K562 (cell line): Measurements from ENCODE around the gene FCHSD1. TPM values are rescaled to one million over a fixed set of nuclear protein-coding genes. Genes with fewer than 3 reads are reported as not detected.

Experiments
- ARID1B ChIP-seq: fragments of 450-650 bp; IDR thresholded peaks from 2 replicates; pipeline ENCODE4 v1.6.1; 2016; ENCODE audit warnings: antibody characterized with exemption, mild to moderate bottlenecking, inconsistent platforms
- CCNT2 ChIP-seq: IDR thresholded peaks from 2 replicates; pipeline ENCODE4 v1.6.1; 2011; ENCODE audit warnings: borderline replicate concordance, low read depth, mild to moderate bottlenecking, moderate library complexity, mixed read lengths, low read length; ENCODE audit not compliant: insufficient read length; ENCODE audit errors: extremely low read depth
- E2F8 ChIP-seq: fragments of 450-650 bp; IDR thresholded peaks from 2 replicates; pipeline ENCODE4 v1.7.1; 2018; ENCODE audit warnings: mild to moderate bottlenecking, low read depth; ENCODE audit not compliant: partially characterized antibody
- HMGXB4 ChIP-seq: sonication (generic); formaldehyde crosslinking; IDR thresholded peaks from 2 replicates; pipeline ENCODE4 v1.8.1; 2023; ENCODE audit warnings: mild to moderate bottlenecking, missing genetic modification reagents
- MTA1 ChIP-seq: fragments of 450-650 bp; IDR thresholded peaks from 2 replicates; pipeline ENCODE4 v1.6.1; 2017; ENCODE audit warnings: borderline replicate concordance
- NCOA2 ChIP-seq, 2 experiments: fragments of 450-650 bp; IDR thresholded peaks; 2 replicates each; pipeline ENCODE4 v1.6.1; 2018; ENCODE audit warnings: mild to moderate bottlenecking in 2 of 2, moderate library complexity in 1 of 2; ENCODE audit not compliant: partially characterized antibody in 2 of 2
- PPARD ChIP-seq: fragments of 250-450 bp; sonication (Bioruptor Pico); IDR thresholded peaks from 2 replicates; pipeline ENCODE4 v1.8.0; 2022; ENCODE audit warnings: inconsistent platforms, mild to moderate bottlenecking, moderate library complexity
- SAFB ChIP-seq: fragments of 200-400 bp; formaldehyde crosslinking; IDR thresholded peaks from 2 replicates; pipeline ENCODE4 v1.6.1; 2017; ENCODE audit warnings: low read depth, low read length, borderline replicate concordance
- TRIM25 ChIP-seq: fragments of 450-650 bp; IDR thresholded peaks from 2 replicates; pipeline ENCODE4 v1.7.0; 2016; ENCODE audit warnings: borderline replicate concordance
- ZNF263 ChIP-seq: sonication (generic); formaldehyde crosslinking; IDR thresholded peaks from 2 replicates; pipeline ENCODE4 v1.8.0; 2022; ENCODE audit warnings: mild to moderate bottlenecking, missing genetic modification reagents, borderline replicate concordance
- ZNF668 ChIP-seq: fragments of 250-450 bp; sonication (Bioruptor Pico); IDR thresholded peaks from 2 replicates; pipeline ENCODE4 v1.8.0; 2022; ENCODE audit warnings: mild to moderate bottlenecking, inconsistent platforms
- polyA plus RNA-seq, 8 experiments: library from polyadenylated mRNA; depleted of rRNA in 4 of 8; stranded (reverse) in 5 of 8; unstranded in 3 of 8; fragments of >200 nt; fragmentation: Nextera tagmentation in 2 of 8; fragmentation: Illumina TruSeq in 1 of 8; extraction: Ambion mirVana in 2 of 8; extraction: Trizol in 1 of 8; gene quantifications; 2 replicates each; pipeline versions ENCODE4 v1.2.1 to v1.2.3, GENCODE V29; 2011 to 2014; ENCODE audit warnings: inconsistent platforms in 1 of 8, missing spikeins in 1 of 8
- total RNA-seq, 7 experiments: library from RNA; depleted of rRNA in 6 of 7; stranded (reverse); fragments of >200 nt in 6 of 7; fragmentation: Illumina TruSeq in 2 of 7; extraction: Trizol in 2 of 7; gene quantifications; 2 replicates each; pipeline versions ENCODE4 v1.2.1 to v1.2.3, GENCODE V29; 2011 to 2021; ENCODE audit warnings: low replicate concordance in 1 of 7
- TF ChIP-seq, protein P1 (sequence below): fragments of 450-650 bp; IDR thresholded peaks from 2 replicates; pipeline ENCODE4 v1.6.1; 2016
- TF ChIP-seq, protein P2 (sequence below): sonication (generic); formaldehyde crosslinking; IDR thresholded peaks from 2 replicates; pipeline ENCODE4 v1.8.1; 2023; ENCODE audit warnings: missing genetic modification reagents, mild to moderate bottlenecking, borderline replicate concordance

The FCHSD1 gene
- total and polyA plus RNA-seq, 9 of the 15 experiments (the other 6 are each of a cell fraction or from before 2014, with no cell fraction given): 0.35 to 37.5 (median 13.6) TPM

GRCh38 chr5:141618030-141618803 is 33.0 kb downstream of the FCHSD1 start (continued):
- TF ChIP-seq CCNT2: no peak
- TF ChIP-seq, protein P1, sequence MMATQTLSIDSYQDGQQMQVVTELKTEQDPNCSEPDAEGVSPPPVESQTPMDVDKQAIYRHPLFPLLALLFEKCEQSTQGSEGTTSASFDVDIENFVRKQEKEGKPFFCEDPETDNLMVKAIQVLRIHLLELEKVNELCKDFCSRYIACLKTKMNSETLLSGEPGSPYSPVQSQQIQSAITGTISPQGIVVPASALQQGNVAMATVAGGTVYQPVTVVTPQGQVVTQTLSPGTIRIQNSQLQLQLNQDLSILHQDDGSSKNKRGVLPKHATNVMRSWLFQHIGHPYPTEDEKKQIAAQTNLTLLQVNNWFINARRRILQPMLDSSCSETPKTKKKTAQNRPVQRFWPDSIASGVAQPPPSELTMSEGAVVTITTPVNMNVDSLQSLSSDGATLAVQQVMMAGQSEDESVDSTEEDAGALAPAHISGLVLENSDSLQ: 0 out of 2 replicates have a peak, but pooled peaks have one; percentile 19
- TF ChIP-seq ZNF668 (CRISPR knock-in tag): no peak
- TF ChIP-seq SAFB: no peak
- peak; percentile 66 for TF ChIP-seq E2F8
- TF ChIP-seq TRIM25: 0 out of 2 replicates have a peak, but pooled peaks have one; percentile 68
- TF ChIP-seq PPARD (CRISPR knock-in tag): no peak
- TF ChIP-seq HMGXB4 (CRISPR knock-in tag): no peak
- TF ChIP-seq, protein P2, sequence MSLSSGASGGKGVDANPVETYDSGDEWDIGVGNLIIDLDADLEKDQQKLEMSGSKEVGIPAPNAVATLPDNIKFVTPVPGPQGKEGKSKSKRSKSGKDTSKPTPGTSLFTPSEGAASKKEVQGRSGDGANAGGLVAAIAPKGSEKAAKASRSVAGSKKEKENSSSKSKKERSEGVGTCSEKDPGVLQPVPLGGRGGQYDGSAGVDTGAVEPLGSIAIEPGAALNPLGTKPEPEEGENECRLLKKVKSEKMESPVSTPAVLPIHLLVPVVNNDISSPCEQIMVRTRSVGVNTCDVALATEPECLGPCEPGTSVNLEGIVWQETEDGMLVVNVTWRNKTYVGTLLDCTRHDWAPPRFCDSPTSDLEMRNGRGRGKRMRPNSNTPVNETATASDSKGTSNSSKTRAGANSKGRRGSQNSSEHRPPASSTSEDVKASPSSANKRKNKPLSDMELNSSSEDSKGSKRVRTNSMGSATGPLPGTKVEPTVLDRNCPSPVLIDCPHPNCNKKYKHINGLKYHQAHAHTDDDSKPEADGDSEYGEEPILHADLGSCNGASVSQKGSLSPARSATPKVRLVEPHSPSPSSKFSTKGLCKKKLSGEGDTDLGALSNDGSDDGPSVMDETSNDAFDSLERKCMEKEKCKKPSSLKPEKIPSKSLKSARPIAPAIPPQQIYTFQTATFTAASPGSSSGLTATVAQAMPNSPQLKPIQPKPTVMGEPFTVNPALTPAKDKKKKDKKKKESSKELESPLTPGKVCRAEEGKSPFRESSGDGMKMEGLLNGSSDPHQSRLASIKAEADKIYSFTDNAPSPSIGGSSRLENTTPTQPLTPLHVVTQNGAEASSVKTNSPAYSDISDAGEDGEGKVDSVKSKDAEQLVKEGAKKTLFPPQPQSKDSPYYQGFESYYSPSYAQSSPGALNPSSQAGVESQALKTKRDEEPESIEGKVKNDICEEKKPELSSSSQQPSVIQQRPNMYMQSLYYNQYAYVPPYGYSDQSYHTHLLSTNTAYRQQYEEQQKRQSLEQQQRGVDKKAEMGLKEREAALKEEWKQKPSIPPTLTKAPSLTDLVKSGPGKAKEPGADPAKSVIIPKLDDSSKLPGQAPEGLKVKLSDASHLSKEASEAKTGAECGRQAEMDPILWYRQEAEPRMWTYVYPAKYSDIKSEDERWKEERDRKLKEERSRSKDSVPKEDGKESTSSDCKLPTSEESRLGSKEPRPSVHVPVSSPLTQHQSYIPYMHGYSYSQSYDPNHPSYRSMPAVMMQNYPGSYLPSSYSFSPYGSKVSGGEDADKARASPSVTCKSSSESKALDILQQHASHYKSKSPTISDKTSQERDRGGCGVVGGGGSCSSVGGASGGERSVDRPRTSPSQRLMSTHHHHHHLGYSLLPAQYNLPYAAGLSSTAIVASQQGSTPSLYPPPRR (CRISPR knock-in tag): no peak
- TF ChIP-seq ZNF263: no peak
- TF ChIP-seq MTA1: 0 out of 2 replicates have a peak, but pooled peaks have one; percentile 29
- TF ChIP-seq NCOA2 (IDR thresholded peaks at IDR 0.05; ENCODE audit: partially characterized antibody in 2 of 2): no peak
- peak; percentile 56 for TF ChIP-seq ARID1B
